ENCODE measurements around the gene SLC12A7.
"Not testable (repeated sequence)": the region's sequence is repeated elsewhere in the genome, so short reads cannot be mapped to it uniquely, and the experiment has no call there.

The SLC12A7 gene

DNA sequence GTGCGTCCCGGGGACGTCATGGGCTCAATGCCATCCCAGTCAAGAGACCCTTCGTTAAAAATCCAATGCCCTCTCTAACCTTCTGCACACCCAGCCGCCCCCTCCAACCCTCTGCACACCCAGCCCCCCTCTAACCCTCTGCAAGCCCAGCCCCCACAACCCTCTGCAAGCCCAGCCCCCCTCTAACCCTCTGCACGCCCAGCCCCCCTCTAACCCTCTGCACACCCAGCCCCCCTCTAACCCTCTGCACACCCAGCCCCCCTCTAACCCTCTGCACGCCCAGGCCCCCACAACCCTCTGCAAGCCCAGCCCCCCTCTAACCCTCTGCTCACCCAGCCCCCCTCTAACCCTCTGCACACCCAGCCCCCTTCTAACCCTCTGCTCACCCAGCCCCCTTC is 13.9 kb downstream of the SLC12A7 start:
- not testable (repeated sequence) for H3K9ac ChIP-seq (ENCODE audit: low read depth in 1 of 2, low read length in 2 of 2); H3K9me3 ChIP-seq (ENCODE audit: control insufficient read depth in 2 of 2, low read length in 2 of 2); H3K4me3 ChIP-seq (ENCODE audit: low read length in 2 of 2); H3K27ac ChIP-seq (ENCODE audit: low read depth in 2 of 2, low read length in 2 of 2); H3K27me3 ChIP-seq (ENCODE audit: control insufficient read depth in 2 of 2, insufficient read depth in 2 of 2, low read length in 2 of 2)
- H3K4me1 ChIP-seq (ENCODE audit: control insufficient read depth in 2 of 2, insufficient read depth in 2 of 2, low read length in 2 of 2) = peaks cover 16 to 17% of the 10 kb centered on the region in 2 donors
- H3K36me3 ChIP-seq (ENCODE audit: control insufficient read depth in 2 of 2, insufficient read depth in 2 of 2, low read length in 2 of 2) = peaks cover 7 to 10% of the 10 kb centered on the region in 2 donors

DNA sequence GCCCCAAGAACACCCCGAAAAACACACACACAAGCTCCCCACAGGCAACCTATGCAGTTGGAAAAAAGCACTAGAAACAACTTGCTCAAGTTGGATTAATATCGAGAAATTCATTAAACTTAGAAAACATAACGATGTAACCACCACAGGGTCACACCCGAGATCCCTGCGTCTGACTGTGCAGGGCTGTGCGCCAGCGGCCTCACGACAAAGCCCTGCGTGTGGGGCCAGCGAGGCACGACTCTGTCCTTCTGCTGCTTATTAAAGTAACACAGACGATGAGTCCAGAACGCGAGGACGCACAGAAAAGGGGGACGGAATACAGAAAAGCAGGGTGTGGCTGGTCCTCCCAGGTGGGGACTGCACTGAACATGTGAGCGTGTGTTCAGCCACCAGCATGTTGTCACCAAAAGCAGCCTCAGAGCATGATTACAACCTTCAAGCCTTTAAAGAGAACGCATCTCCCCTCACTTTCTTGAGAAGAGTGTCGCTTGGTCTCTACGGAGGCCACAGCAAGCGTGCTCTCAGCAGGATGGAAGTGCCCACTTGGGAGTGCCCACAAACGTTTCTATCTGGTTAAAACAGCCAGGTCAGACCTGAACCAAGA is 14.4 kb downstream of the SLC12A7 start:
- Histone ChIP-seq H3K4me1 (ENCODE audit: control insufficient read depth in 2 of 2, insufficient read depth in 2 of 2, low read length in 2 of 2) (peaks cover 12 to 13% of the 10 kb centered on the region in 2 donors), H3K27me3 (ENCODE audit: control insufficient read depth in 2 of 2, insufficient read depth in 2 of 2, low read length in 2 of 2) (no peaks in the 10 kb centered on the region), H3K36me3 (ENCODE audit: control insufficient read depth in 2 of 2, insufficient read depth in 2 of 2, low read length in 2 of 2) (peaks cover 9 to 14% of the 10 kb centered on the region in 2 donors)

DNA sequence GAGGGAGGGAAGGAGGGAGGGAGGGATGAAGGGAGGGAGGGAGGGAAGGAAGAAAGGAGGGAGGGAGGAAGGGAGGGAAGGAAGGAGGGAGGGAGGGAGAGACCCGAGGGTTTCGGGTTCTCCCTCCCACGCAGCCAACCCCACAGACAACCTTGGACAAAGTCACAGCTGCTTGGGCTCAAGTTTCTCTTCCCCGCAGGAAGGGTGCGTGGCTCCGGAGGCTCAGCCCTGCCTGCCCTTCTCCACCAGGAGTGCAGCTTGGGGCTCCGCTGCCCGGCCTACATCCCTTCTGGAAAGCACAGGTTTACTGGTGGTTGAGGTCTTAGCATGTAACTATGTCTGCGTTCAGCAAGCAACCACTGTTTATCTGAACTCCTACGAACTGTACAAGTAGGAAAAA is 15.0 kb downstream of the SLC12A7 start:
- Histone ChIP-seq H3K9me3 (ENCODE audit: control insufficient read depth in 2 of 2, low read length in 2 of 2) (no peaks in the 10 kb centered on the region), H3K36me3 (ENCODE audit: control insufficient read depth in 2 of 2, insufficient read depth in 2 of 2, low read length in 2 of 2) (peaks cover 12 to 17% of the 10 kb centered on the region in 2 donors), H3K9ac (ENCODE audit: low read depth in 1 of 2, low read length in 2 of 2) (no peak overlapping the region), H3K4me3 (ENCODE audit: low read length in 2 of 2) (no peak overlapping the region), H3K4me1 (ENCODE audit: control insufficient read depth in 2 of 2, insufficient read depth in 2 of 2, low read length in 2 of 2) (peaks cover 6% of the 10 kb centered on the region in 2 donors), H3K27me3 (ENCODE audit: control insufficient read depth in 2 of 2, insufficient read depth in 2 of 2, low read length in 2 of 2) (no peaks in the 10 kb centered on the region), H3K27ac (ENCODE audit: low read depth in 2 of 2, low read length in 2 of 2) (no peak overlapping the region)

More for the DNA sequence above, 14.4 kb downstream of the SLC12A7 start:
- Histone ChIP-seq H3K9me3 (ENCODE audit: control insufficient read depth in 2 of 2, low read length in 2 of 2) (no peaks in the 10 kb centered on the region), H3K4me3 (ENCODE audit: low read length in 2 of 2) (no peak overlapping the region), H3K27ac (ENCODE audit: low read depth in 2 of 2, low read length in 2 of 2) (no peak overlapping the region), H3K9ac (ENCODE audit: low read depth in 1 of 2, low read length in 2 of 2) (no peak overlapping the region)

DNA sequence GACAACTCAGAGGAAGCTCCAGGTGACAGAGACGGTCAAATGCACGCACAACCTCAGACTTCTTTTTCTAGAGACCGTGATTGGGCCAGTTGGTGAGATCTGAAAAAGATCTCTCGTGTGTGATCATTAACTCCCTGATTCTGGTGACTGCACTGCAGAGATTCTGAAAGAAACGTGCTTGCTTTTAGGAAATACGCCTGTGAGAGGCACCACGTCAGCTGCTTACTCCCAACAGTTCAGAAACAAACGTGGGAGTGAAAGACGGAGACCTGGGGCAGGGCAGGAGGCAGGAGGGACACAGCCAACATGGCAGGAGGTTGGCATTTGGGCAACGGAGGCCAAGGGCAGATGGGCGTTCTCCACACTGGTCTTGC is 15.9 kb downstream of the SLC12A7 start:
- peaks cover 4 to 6% of the 10 kb centered on the region in 2 donors for H3K4me1 ChIP-seq (ENCODE audit: control insufficient read depth in 2 of 2, insufficient read depth in 2 of 2, low read length in 2 of 2)
- no peaks in the 10 kb centered on the region for H3K9me3 ChIP-seq (ENCODE audit: control insufficient read depth in 2 of 2, low read length in 2 of 2)
- no peak overlapping the region for H3K4me3 ChIP-seq (ENCODE audit: low read length in 2 of 2)
- no peaks in the 10 kb centered on the region for H3K27me3 ChIP-seq (ENCODE audit: control insufficient read depth in 2 of 2, insufficient read depth in 2 of 2, low read length in 2 of 2)
- no peak overlapping the region for H3K27ac ChIP-seq (ENCODE audit: low read depth in 2 of 2, low read length in 2 of 2)
- H3K9ac ChIP-seq (ENCODE audit: low read depth in 1 of 2, low read length in 2 of 2) = no peak overlapping the region
- H3K36me3 ChIP-seq (ENCODE audit: control insufficient read depth in 2 of 2, insufficient read depth in 2 of 2, low read length in 2 of 2) = peaks cover 19 to 25% of the 10 kb centered on the region in 2 donors

DNA sequence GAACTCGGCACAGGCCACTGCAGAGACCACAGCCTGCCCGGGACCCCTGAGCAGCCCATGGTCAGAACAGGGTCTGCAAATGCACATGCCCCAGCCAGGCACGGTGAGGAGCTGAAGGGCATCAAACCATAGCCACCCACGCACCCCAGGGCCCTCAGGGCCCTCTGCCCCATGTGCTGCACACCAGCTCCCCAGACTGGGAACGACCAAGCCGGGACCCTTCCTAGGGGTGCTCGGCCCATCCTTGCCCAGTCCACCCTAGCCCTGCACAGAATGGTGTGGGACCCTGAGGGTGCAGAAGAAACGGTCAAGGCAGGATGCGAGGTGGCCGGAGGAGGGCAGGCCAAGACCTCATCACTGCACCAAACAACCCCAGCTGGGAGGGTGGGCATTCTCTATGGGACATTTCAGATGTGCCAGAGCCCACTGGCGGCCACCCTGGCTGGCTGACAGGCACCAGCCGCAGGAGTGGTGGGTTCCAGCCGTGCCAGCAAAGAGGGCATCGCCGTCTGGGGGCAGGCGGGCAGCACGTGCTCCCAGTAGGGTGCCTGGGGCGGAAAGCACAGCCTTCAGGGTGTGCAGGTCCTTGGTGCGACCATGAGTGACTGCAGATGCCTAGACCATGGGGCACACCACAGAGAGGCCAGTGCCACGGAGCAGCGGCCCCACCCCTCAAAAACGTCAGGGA is 16.4 kb downstream of the SLC12A7 start:
- H3K4me3 ChIP-seq (ENCODE audit: low read length in 2 of 2) = no peak overlapping the region
- no peak overlapping the region for H3K27ac ChIP-seq (ENCODE audit: low read depth in 2 of 2, low read length in 2 of 2)
- H3K9ac ChIP-seq (ENCODE audit: low read depth in 1 of 2, low read length in 2 of 2) = no peak overlapping the region
- H3K36me3 ChIP-seq (ENCODE audit: control insufficient read depth in 2 of 2, insufficient read depth in 2 of 2, low read length in 2 of 2) = peaks cover 19 to 27% of the 10 kb centered on the region in 2 donors
- H3K4me1 ChIP-seq (ENCODE audit: control insufficient read depth in 2 of 2, insufficient read depth in 2 of 2, low read length in 2 of 2) = peaks cover 4 to 6% of the 10 kb centered on the region in 2 donors
- H3K27me3 ChIP-seq (ENCODE audit: control insufficient read depth in 2 of 2, insufficient read depth in 2 of 2, low read length in 2 of 2) = no peaks in the 10 kb centered on the region
- no peaks in the 10 kb centered on the region for H3K9me3 ChIP-seq (ENCODE audit: control insufficient read depth in 2 of 2, low read length in 2 of 2)

GRCh38 chr5:1094670-1095190 is 17.1 kb downstream of the SLC12A7 start:
- Histone ChIP-seq H3K27me3 (ENCODE audit: control insufficient read depth in 2 of 2, insufficient read depth in 2 of 2, low read length in 2 of 2) (no peaks in the 10 kb centered on the region), H3K9ac (ENCODE audit: low read depth in 1 of 2, low read length in 2 of 2) (no peak overlapping the region), H3K4me3 (ENCODE audit: low read length in 2 of 2) (no peak overlapping the region), H3K4me1 (ENCODE audit: control insufficient read depth in 2 of 2, insufficient read depth in 2 of 2, low read length in 2 of 2) (peaks cover 6 to 10% of the 10 kb centered on the region in 2 donors), H3K9me3 (ENCODE audit: control insufficient read depth in 2 of 2, low read length in 2 of 2) (no peaks in the 10 kb centered on the region), H3K27ac (ENCODE audit: low read depth in 2 of 2, low read length in 2 of 2) (no peak overlapping the region), H3K36me3 (ENCODE audit: control insufficient read depth in 2 of 2, insufficient read depth in 2 of 2, low read length in 2 of 2) (peaks cover 17 to 29% of the 10 kb centered on the region in 2 donors)

GRCh38 chr5:1093361-1093760 is 18.5 kb downstream of the SLC12A7 start:
- Histone ChIP-seq H3K36me3 (ENCODE audit: control insufficient read depth in 2 of 2, insufficient read depth in 2 of 2, low read length in 2 of 2) (peaks cover 22 to 33% of the 10 kb centered on the region in 2 donors), H3K4me1 (ENCODE audit: control insufficient read depth in 2 of 2, insufficient read depth in 2 of 2, low read length in 2 of 2) (peaks cover 9 to 12% of the 10 kb centered on the region in 2 donors), H3K27ac (ENCODE audit: low read depth in 2 of 2, low read length in 2 of 2) (no peak overlapping the region), H3K9me3 (ENCODE audit: control insufficient read depth in 2 of 2, low read length in 2 of 2) (no peaks in the 10 kb centered on the region), H3K9ac (ENCODE audit: low read depth in 1 of 2, low read length in 2 of 2) (no peak overlapping the region), H3K27me3 (ENCODE audit: control insufficient read depth in 2 of 2, insufficient read depth in 2 of 2, low read length in 2 of 2) (no peaks in the 10 kb centered on the region), H3K4me3 (ENCODE audit: low read length in 2 of 2) (no peak overlapping the region)

DNA sequence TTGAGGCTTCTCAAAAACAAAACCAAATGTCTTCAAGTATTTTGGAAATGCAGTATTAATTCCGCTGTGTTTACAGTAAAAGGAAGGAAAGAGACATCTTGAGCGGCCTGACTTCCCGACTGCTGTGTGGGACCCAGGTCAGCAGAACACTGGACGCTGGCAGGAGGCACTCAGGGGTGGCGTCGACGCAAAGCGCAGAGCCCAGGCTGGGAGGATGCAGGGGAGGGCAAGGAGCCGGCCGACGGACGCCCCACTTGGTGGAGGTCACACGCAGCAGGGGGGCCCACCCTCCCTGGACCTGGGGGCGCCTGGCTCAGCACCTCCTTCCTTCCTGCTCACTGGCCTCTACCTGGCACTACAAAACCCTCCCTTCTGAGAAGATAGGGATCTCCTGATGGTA is 19.7 kb downstream of the SLC12A7 start:
- H3K36me3 ChIP-seq (ENCODE audit: control insufficient read depth in 2 of 2, insufficient read depth in 2 of 2, low read length in 2 of 2) = peaks cover 32 to 45% of the 10 kb centered on the region in 2 donors
- H3K27ac ChIP-seq (ENCODE audit: low read depth in 2 of 2, low read length in 2 of 2) = no peak overlapping the region
- H3K27me3 ChIP-seq (ENCODE audit: control insufficient read depth in 2 of 2, insufficient read depth in 2 of 2, low read length in 2 of 2) = no peaks in the 10 kb centered on the region
- H3K4me3 ChIP-seq (ENCODE audit: low read length in 2 of 2) = no peak overlapping the region
- no peaks in the 10 kb centered on the region for H3K9me3 ChIP-seq (ENCODE audit: control insufficient read depth in 2 of 2, low read length in 2 of 2)
- peaks cover 9 to 12% of the 10 kb centered on the region in 2 donors for H3K4me1 ChIP-seq (ENCODE audit: control insufficient read depth in 2 of 2, insufficient read depth in 2 of 2, low read length in 2 of 2)
- H3K9ac ChIP-seq (ENCODE audit: low read depth in 1 of 2, low read length in 2 of 2) = no peak overlapping the region

- Histone ChIP-seq H3K27ac (ENCODE audit: low read depth in 2 of 2, low read length in 2 of 2) (no peak overlapping the region), H3K9me3 (ENCODE audit: control insufficient read depth in 2 of 2, low read length in 2 of 2) (no peaks in the 10 kb centered on the region), H3K9ac (ENCODE audit: low read depth in 1 of 2, low read length in 2 of 2) (no peak overlapping the region), H3K36me3 (ENCODE audit: control insufficient read depth in 2 of 2, insufficient read depth in 2 of 2, low read length in 2 of 2) (peaks cover 36 to 49% of the 10 kb centered on the region in 2 donors), H3K4me1 (ENCODE audit: control insufficient read depth in 2 of 2, insufficient read depth in 2 of 2, low read length in 2 of 2) (peaks cover 9 to 12% of the 10 kb centered on the region in 2 donors), H3K27me3 (ENCODE audit: control insufficient read depth in 2 of 2, insufficient read depth in 2 of 2, low read length in 2 of 2) (no peaks in the 10 kb centered on the region), H3K4me3 (ENCODE audit: low read length in 2 of 2) (no peak overlapping the region)
Observed at GRCh38 chr5:1091632-1092031, 20.2 kb downstream of the SLC12A7 start.

DNA sequence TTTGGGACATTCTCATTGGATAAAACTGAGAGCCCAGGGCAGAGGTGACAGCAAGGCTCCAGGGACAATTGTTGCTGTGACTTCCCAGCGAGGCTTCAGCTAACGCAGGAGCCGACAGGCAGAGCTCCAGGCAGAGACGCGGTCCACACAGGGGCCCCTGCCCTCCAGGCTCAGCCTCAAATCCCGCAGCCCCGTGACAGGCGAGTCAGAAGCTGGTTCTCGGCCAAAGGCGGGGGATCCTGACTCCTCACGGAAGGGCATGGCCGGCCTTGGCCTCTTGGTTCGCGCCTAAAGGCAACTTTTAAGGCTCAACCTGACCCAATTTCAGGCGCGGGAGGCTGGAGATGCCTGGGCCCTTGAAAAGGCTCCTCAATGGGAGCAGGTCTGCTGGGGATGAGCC is 21.3 kb downstream of the SLC12A7 start:
- peaks cover 37 to 55% of the 10 kb centered on the region in 2 donors for H3K36me3 ChIP-seq (ENCODE audit: control insufficient read depth in 2 of 2, insufficient read depth in 2 of 2, low read length in 2 of 2)

More for the DNA sequence above, 21.3 kb downstream of the SLC12A7 start:
- Histone ChIP-seq H3K4me3 (ENCODE audit: low read length in 2 of 2) (no peak overlapping the region), H3K27me3 (ENCODE audit: control insufficient read depth in 2 of 2, insufficient read depth in 2 of 2, low read length in 2 of 2) (no peaks in the 10 kb centered on the region), H3K9ac (ENCODE audit: low read depth in 1 of 2, low read length in 2 of 2) (no peak overlapping the region), H3K27ac (ENCODE audit: low read depth in 2 of 2, low read length in 2 of 2) (no peak overlapping the region), H3K4me1 (ENCODE audit: control insufficient read depth in 2 of 2, insufficient read depth in 2 of 2, low read length in 2 of 2) (peaks cover 9 to 12% of the 10 kb centered on the region in 2 donors), H3K9me3 (ENCODE audit: control insufficient read depth in 2 of 2, low read length in 2 of 2) (no peaks in the 10 kb centered on the region)

Measured in mucosa of rectum (tissue), 2 donors.